NCI-H146 treated with DMSO at 0.1 percent for 48 hours (cell line): ENCODE results near the gene TP53AIP1.
A peak's percentile ranks its signal among the peaks of the same experiment; 100 is the strongest.
"Not testable (repeated sequence)": the region's sequence is repeated elsewhere in the genome, so short reads cannot be mapped to it uniquely, and the experiment has no call there.

Experiments used
- DNase-seq: peaks from one replicate; lab custom pipeline; 2025; ENCODE audit not compliant: unreplicated experiment; lab: John Stamatoyannopoulos, UW

TP53AIP1 gene

DNA sequence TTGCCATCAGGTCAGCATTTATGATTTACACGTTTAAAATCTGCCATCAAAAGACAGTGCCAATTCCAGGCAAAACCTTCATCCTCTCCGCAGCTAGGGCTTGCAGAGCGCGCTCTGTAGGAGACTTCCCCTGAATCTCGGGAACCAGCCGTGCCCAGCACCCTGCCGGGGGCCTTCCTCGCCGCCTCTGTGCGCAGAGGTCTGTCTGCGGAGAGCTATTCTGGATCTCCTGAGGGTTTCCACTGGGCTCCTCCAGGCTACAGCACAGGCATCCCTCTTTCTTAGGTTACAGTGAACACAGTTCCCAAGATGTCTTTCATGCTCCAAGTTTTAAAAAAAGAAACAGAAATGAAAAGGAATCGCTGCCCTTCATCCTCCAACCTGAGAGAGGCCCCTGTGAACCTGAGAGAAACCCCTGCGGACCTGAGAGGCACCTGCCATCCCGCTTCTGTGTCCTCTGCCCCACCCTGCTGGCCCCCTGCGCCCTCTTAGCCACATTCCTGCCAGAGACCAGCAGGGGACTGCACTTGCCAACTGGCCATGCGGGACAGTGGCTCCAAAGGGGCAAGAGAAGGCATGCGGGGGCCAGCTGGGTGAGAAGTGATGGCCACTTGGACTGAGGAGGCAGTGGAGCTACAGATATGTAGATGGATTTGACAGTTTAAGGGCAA, 16.1 kb downstream of the TP53AIP1 start:
- no peak for DNase-seq

DNA sequence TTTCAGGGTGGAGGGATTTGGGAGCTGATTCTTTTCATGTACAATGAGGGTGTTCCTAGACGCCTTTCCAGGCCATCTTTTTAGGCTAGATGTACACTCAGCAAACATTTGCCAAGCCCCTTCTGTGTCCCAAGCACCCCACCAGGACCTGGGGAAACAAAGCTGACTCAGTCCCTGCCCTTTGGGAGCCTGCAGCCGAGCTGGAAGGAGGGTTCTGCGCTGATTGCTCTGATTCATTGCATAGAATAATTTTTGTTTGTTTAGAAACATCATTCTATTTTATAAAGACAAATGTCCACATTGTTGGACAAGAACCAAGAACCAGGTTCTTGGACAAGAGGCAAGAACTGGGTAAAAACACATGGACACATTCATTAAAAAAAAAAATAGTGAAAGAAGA, 16.7 kb downstream of the TP53AIP1 start:
- DNase-seq, result no peak

DNA sequence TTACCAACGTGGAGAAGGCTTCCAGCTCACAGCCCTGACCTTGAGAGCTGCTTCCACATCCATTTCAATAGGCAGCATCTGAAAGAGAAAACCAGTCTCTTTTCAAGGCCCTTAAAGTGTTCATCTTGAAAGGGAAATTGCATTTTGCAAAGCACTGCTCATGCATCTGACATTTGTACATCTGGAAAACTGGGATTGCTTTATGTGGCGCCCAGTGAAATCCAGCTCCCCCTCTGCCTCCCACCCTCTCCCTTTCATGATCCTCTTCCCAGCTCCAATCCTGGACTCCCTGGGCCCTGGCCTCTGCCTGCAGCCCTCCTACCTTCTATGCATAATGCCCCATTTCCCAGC, 17.4 kb downstream of the TP53AIP1 start:
- no peak for DNase-seq

DNA sequence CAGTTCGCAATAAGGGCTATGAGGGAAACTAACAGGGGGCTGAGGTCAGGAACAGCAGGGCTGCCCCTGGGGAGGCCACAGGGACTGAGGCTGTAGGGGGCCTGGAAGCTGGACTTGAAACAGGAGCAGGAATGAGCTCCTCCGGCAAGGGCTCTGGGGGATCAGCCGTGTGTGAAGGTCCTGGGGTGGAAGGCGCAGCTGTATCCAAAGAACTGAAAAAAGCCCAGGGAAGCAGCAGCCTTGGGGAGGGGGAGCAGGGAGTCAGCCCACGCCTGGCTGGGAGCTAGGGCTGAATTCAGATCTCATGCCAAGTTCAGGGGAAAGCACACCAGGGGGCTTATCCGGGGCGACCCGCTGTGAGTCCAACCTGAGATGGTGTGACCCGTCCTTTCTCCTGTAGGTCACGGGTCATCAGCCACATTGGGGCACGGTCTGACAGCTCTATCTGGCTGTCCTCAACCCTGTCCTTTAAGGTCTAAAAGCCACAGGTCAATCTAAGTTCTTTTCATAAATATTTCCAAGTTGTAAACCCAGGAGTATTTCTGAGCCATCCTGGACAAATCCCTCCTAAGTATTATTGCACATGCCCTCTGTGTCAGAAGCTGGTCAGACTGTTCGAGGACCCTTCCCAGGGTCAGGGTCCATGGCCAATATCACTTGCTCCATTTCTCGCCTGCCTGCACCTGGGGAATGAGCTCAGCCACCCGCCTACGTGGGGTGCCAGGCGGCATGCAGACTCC, 18.0 kb downstream of the TP53AIP1 start:
- no peak for DNase-seq

DNA sequence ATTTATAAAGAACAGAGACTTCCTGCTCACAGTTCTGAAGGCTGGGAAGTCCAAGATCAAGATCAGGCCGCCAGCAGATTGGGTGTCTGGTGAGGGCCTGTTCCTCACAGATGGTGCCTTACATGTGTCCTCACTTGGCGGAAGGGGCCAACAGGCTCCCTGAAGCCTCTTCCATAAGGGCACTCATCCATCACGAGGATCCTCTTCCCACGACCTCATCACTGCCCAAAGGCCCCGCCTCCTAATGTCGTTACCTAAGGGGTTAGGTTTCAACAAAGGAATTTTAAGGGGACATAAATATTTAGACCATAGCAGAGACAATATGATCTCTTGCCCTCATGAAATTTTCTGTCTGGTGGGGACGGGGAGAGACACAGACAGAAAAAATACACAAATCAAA, 18.6 kb downstream of the TP53AIP1 start:
- DNase-seq, result no peak

DNA sequence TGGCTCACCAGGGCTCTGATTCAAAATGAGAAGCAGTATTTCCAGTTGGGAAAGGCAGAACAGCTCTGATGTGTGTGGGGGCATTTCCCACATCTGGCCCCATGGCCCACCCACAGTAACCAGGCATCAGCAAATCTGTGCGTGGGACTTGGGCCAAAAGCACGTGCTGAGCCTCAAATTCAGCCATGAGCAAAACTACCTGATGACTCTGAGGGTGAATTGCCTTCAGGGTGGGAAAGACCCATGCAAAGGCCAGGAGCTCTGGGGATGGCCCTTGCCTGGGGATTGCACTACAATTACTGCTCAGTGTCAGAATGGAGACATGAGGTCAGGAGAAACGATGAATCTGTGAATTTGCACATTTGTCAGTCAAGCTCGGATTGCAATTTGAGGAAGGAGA, 20.9 kb downstream of the TP53AIP1 start:
- no peak for DNase-seq

DNA sequence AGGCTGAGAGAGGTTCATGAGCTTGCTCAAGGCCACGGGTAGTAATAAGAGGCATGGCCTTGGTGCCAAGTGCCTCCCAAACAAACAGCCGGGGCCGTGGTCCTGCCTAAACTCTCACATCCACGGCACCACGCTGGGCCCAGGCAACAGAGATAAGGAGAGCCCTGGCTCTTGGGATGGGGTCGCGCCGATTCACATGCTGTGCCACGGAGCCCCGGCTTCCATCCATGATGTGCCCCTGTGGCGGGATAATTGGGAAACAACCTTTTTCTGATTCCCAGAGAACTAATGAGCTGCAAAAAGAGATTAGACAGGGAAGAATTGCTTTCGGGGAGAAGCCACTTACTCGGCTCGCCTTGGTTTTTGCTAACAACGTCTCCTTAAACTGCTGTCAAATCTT, 22.0 kb downstream of the TP53AIP1 start:
- DNase-seq, result no peak

DNA sequence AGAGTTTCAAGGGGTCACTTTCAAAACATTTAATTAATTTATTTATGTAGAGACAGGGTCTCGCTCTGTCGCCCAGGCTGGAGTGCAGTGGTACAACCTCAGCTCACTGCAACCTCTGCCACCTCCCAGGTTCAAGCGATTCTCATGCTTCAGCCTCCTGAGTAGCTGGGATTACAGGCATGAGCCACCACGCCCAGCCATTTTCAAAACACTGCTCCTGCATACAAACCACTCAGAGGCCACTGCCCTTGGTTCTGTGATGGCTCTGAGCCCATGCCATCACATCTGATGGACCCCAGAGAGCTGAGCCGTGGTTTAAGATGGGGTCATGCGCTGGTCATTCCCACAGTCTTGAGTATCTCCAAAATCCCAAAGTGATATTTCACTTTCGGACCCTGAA, 23.0 kb downstream of the TP53AIP1 start:
- not testable (repeated sequence) for DNase-seq

DNA sequence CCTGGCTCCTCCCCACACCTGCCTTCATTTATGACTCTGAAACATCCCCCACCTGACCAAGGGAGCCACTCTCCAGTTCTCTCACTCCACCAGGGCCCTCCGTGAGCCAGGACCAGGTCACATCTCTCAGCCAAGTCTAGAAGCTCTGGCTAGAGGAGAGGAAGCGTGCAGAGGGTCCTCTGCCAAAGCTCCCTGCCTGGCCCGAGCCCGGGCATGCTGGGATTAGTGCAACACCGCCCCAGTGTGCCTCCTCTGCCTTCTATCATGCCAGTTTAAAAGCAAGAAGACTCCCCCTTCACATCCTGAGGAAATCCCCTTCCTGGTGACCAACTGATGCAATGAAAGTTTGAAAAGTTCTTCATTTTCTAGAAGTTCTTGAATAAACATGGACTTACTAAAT, 23.5 kb downstream of the TP53AIP1 start:
- DNase-seq, result no peak

DNA sequence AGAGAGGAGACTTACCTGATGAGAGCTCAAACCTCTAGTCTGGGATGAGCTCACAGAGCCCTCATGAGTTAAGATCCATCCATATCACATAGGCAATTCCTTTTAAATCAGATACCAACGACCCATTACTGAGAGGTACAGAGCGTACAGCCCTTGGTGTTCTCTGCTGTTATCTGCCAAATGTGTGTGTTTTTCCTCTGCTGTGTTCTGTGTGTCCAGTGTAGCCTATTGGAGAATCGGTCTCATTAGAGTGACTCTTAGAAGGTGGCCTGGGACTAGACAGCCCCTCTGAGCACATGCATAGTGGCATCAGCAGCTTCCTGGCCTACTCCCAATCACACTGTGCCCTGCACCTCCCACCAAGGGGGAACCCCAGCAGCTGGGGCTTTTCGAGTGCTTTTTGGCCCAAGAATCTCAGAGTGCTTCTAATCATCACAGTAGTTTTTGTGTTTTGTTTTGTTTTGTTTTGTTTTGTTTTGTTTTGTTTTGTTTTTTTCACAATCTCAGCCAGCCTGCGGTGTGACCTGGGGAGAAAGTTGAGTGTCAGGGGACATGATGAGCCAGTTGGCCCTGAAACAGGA, 25.4 kb downstream of the TP53AIP1 start:
- DNase-seq, result no peak

DNA sequence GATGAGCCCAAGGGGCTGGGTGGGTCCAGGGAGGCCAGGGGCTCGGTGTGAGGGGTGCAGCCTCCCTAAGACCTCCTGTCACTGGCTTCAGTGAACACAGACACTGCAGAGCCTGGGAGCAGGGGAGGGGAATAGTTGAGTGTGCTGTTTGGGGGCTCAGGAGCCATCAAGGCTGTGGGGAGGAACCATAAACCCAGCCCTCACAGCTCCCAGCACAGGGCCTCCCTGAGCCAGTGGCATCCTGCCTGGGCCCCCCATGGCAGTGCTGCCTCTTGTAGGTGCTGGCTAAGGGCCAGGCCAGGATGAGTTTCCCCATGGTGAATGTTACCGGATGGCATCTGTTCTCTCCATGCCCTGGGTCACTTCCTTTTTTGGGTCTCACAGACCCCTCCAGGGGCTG, 26.0 kb downstream of the TP53AIP1 start:
- DNase-seq, result no peak

DNA sequence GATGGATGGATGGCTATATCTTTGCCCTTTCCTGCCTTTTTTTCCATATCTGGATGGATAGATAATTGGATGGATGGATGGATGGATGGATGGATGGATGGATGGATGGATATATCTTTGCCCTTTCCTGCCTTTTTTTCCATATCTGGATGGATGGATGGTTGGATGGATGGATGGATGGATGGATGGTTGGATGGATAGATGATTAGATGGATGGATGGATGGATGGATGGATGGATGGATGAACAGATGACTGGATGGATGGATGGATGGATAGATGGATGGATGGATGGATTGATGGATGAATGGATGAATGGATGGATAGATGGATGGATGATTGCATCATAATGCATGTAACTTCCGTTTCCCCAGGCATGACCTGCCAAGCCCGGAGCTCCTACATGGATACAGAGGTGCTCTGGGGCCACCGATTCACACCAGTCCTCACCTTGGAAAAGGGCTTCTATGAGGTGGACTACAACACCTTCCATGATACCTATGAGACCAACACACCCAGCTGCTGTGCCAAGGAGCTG, 26.6 kb downstream of the TP53AIP1 start:
- no peak for DNase-seq

DNA sequence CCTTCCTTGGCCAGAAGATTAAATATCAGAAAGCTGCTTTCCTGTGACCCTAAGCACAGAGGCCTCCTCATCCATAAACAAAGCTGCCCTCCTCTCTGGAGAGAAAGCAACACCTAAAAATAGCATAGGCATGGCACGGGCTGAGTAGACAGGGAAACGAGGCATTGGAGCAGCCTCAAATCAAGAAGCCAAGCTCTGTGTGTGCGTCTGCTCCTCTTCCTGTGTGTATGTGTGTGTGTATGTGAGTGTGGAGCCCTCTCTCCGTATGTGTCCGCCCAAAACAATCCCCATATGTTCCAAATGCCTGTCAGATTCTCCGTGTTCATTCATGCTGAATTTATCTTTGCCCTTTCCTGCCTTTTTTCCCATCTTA, 27.5 kb downstream of the TP53AIP1 start:
- no peak for DNase-seq

DNA sequence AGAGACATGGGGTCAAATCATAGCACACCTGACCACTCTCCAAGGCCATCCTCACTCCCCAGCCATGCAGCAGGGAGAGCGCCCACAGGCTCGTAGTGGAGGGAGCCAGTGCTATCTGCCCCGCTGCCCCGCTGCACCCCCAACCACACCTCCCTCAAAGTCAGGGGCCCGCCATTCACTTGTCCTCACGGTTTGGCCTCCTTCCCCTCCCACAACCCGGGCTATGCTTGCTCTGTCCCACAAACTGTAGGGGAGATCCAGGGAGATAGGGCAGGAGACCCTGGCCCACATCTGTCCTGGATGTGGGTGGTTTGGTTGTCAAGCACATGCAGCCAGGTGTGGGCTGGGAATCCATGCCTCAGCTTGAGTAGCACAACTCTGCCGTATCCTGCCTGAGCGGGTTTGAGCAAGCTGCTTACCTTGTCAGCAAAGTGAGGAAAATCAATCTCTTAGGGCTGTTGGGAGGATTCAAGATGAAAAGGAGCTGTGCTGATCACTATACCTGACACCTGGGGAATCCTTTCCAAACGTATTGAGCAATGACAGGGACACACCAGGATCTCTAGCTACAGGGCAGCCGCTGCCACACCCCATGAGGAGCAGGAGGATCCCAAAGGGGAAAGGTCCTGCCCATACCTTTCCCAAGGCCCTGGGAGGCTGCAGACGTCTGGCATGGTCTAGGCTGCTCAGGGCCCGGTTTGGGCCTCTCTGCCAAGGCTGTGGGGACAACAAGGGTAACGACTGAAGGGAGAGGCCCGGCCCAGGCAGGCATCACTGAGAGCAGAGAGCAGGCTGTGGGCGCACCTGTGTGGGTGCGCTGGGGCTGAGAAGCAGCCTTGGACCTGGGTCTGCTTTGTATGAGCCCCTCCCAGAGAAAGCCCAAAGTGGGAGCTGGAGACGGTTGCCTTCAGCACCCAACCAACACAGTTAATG, 28.2 kb downstream of the TP53AIP1 start:
- DNase-seq, result no peak

DNA sequence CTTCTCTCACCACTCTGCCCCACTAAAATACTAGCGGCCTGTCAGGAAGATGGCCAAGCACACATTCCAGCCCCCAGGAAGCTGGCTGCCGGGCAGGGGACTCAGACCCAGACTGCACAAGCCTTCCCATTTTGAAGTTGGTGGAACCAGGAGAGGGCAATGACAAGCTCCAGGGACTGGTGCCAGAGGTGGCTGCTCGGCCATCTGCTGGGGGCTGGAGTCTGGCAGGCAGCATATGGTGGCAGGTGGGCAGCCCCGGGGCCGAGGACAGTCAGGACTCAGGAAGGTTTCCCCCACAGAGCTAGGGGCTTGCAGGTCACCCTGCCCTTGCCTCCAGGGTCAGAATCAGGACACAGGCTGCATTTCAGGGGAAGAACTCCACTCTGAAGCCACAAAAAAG, 28.9 kb downstream of the TP53AIP1 start:
- no peak for DNase-seq

DNA sequence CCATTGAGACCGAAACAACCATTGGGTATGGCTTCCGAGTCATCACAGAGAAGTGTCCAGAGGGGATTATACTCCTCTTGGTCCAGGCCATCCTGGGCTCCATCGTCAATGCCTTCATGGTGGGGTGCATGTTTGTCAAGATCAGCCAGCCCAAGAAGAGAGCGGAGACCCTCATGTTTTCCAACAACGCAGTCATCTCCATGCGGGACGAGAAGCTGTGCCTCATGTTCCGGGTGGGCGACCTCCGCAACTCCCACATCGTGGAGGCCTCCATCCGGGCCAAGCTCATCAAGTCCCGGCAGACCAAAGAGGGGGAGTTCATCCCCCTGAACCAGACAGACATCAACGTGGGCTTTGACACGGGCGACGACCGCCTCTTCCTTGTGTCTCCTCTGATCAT, 31.0 kb downstream of the TP53AIP1 start:
- no peak for DNase-seq

DNA sequence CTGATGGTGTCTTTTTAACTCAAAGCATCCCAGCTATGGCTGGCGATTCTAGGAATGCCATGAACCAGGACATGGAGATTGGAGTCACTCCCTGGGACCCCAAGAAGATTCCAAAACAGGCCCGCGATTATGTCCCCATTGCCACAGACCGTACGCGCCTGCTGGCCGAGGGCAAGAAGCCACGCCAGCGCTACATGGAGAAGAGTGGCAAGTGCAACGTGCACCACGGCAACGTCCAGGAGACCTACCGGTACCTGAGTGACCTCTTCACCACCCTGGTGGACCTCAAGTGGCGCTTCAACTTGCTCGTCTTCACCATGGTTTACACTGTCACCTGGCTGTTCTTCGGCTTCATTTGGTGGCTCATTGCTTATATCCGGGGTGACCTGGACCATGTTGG, 31.4 kb downstream of the TP53AIP1 start:
- DNase-seq, result no peak

DNA sequence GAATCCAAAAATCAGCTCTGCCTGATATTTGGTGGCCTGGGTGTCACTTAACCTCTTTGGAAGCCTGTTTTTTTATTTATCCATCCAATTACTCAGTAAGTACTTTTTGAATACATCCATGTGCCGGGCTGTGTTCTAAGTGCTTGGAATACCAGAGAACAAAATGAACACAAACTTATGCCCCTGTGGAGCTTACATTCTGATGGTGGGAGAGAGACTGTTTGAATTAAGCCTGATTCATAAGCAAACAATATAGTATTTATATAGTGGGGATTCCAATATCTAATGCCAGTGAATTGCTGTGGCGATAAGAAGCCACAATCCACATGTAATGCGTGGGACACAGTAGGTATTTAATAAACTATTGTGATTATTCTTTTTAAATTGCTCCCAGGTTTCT, 32.1 kb downstream of the TP53AIP1 start:
- no peak for DNase-seq

DNA sequence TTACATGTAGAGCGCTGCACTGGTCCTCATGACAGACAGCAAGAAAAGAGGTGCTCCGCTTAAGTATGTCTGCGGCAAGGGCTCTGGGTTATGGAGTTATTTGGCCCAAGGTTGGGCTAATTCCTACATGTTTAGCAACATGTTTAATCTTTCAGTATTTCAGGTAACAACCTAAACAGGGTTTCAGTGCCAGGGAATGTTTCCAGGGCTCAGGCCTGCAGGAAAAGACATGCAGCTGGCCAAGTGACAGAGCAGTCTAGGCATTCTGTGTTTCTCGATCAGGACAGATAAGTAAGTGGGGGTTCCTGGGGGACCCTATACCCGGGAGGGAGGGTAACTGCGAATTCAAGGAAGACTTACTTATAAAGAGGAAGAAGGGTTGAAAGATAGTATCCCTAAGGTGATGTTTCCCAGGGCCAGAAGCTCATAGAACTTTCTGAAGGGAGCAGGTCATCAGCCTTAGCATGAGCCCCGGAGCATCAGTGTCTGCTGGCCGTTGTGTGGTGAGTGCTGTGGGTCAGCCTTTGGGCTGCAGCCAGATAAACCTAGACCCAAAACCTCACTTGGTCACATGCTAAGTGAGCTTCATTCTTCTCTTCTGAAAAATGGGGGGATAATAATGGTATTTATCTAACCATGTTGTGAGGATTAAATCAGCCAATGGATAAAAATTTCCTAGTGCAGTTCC, 33.1 kb downstream of the TP53AIP1 start:
- DNase-seq, result no peak

DNA sequence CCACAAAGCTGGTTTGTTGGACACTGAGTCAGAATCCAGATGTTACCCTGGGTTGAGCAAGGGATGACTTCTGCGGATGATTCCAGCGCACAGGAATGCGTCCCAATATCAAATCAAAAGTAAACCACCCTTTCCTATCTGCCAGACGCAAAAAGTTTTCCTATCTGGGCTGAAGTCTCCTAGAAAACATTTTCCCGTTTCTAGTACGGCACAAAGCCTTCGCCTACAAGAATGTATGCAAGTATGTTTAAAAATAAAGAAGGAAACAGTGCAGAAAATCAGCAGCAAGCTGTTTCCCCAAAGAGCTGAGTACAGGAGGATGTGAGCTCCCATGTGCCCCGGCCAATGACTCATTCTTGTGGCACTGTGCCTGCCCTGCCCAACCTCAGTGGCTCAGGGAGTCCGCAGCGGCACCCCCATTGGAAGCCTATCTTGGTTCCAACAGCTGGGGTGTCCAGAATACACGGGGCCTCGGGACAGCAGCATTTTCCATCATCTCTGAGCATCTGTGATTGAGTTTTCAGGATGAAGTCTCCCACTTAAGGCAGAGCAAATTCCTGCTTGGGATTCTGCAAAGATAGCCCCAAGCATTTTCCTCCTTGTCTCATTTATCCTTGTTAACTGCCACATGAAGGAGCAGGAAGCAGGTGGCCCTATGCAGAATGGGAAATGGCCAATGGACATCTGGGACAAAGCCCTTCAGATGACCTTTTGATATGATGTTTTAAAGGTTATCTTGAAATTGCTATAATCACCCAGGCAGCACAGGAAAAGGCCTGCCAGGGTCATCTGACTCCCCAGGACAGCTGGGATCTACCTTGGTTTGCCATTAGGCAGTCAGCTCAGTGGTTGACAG, 34.1 kb downstream of the TP53AIP1 start:
- DNase-seq, result peak; percentile 94
